Subcutaneous adipose tissue (tissue), 4 donors: ENCODE measurements around the gene MED17. TPM values are rescaled to one million over a fixed set of nuclear protein-coding genes. Genes with fewer than 3 reads are reported as not detected.

Source experiments
- CTCF ChIP-seq: fragments of 450-650 bp; IDR thresholded peaks from one replicate; pipeline ENCODE4 v1.5.1; 2016; ENCODE audit warnings: low read depth, mild to moderate bottlenecking, control low read depth, antibody characterized with exemption, moderate library complexity
- total RNA-seq, 4 donors: library from RNA; depleted of rRNA; stranded (reverse); fragments of >200 nt; gene quantifications; one replicate each; pipeline ENCODE4 v1.1.0, GENCODE V29; 2016

The MED17 gene
- total RNA-seq, 4 donors from 2014 or later: 20.4 to 28.9 (median 23.4) TPM

- TF ChIP-seq CTCF: no peak
Observed at GRCh38 chr11:93838967-93839366, 54.9 kb downstream of the MED17 start.

- TF ChIP-seq CTCF: no peak
Observed at GRCh38 chr11:93840180-93840579, 56.1 kb downstream of the MED17 start.

- TF ChIP-seq CTCF: no peak
Observed at GRCh38 chr11:93840981-93841380, 56.9 kb downstream of the MED17 start.

GRCh38 chr11:93841446-93841845, 57.4 kb downstream of the MED17 start:
- TF ChIP-seq CTCF: no peak

GRCh38 chr11:93842034-93842433, 58.0 kb downstream of the MED17 start:
- TF ChIP-seq CTCF: no peak

GRCh38 chr11:93842461-93842860, 58.4 kb downstream of the MED17 start:
- TF ChIP-seq CTCF: no peak

- no peak for TF ChIP-seq CTCF
Observed at GRCh38 chr11:93843906-93844305, 59.8 kb downstream of the MED17 start.

- no peak for TF ChIP-seq CTCF
Observed at GRCh38 chr11:93844568-93844967, 60.5 kb downstream of the MED17 start.
